K562 (cell line): ENCODE data around the gene PRCP. TPM values are rescaled to one million over a fixed set of nuclear protein-coding genes. Genes with fewer than 3 reads are reported as not detected.
A peak's percentile ranks its signal among the peaks of the same experiment; 100 is the strongest.

Source experiments
- ARID4B ChIP-seq: sonication (generic); formaldehyde crosslinking; IDR thresholded peaks from 2 replicates; pipeline ENCODE4 v1.8.0; 2022; ENCODE audit warnings: mild to moderate bottlenecking, missing genetic modification reagents
- BHLHE40 ChIP-seq: IDR thresholded peaks from 2 replicates; pipeline ENCODE4 v1.6.1; 2011; ENCODE audit warnings: low read length, improper control_type of control experiment
- CREB3L1 ChIP-seq: fragments of 450-650 bp; IDR thresholded peaks from 2 replicates; pipeline ENCODE4 v1.6.1; 2014; ENCODE audit warnings: low read depth, mild to moderate bottlenecking, moderate library complexity, borderline replicate concordance
- ESRRA ChIP-seq: fragments of 450-650 bp; IDR thresholded peaks from 2 replicates; pipeline ENCODE4 v1.6.1; 2014; ENCODE audit warnings: low read depth, mild to moderate bottlenecking, moderate library complexity, borderline replicate concordance
- NFYB ChIP-seq: IDR thresholded peaks from 2 replicates; pipeline ENCODE4 v1.6.1; 2011; ENCODE audit warnings: mild to moderate bottlenecking, moderate library complexity; ENCODE audit not compliant: insufficient read length; ENCODE audit errors: extremely low read depth
- POLR3G ChIP-seq: IDR thresholded peaks from 2 replicates; pipeline ENCODE4 v1.6.1; 2011; ENCODE audit not compliant: insufficient read length, insufficient replicate concordance; ENCODE audit errors: extremely low read depth
- TOE1 ChIP-seq, 2 experiments: fragments of 450-650 bp in 1 of 2; sonication (generic) in 1 of 2; formaldehyde crosslinking in 1 of 2; IDR thresholded peaks; 2 replicates each; pipeline versions ENCODE4 v1.7.1 to v1.8.0; 2016 to 2022; ENCODE audit warnings: borderline replicate concordance in 2 of 2, mild to moderate bottlenecking in 2 of 2, antibody characterized with exemption in 1 of 2, inconsistent platforms in 1 of 2, low read depth in 1 of 2, missing genetic modification reagents in 1 of 2, moderate library complexity in 1 of 2
- ZNF232 ChIP-seq: sonication (generic); formaldehyde crosslinking; IDR thresholded peaks from 2 replicates; pipeline ENCODE4 v1.8.0; 2022; ENCODE audit warnings: mild to moderate bottlenecking, missing genetic modification reagents
- ZNF398 ChIP-seq: fragments of 250-450 bp; sonication (Bioruptor Pico); IDR thresholded peaks from 2 replicates; pipeline ENCODE4 v1.8.0; 2021; ENCODE audit warnings: moderate library complexity, mild to moderate bottlenecking, inconsistent platforms
- polyA plus RNA-seq, 8 experiments: library from polyadenylated mRNA; depleted of rRNA in 4 of 8; stranded (reverse) in 5 of 8; unstranded in 3 of 8; fragments of >200 nt; fragmentation: Nextera tagmentation in 2 of 8; fragmentation: Illumina TruSeq in 1 of 8; extraction: Ambion mirVana in 2 of 8; extraction: Trizol in 1 of 8; gene quantifications; 2 replicates each; pipeline versions ENCODE4 v1.2.1 to v1.2.3, GENCODE V29; 2011 to 2014; ENCODE audit warnings: inconsistent platforms in 1 of 8, missing spikeins in 1 of 8
- total RNA-seq, 7 experiments: library from RNA; depleted of rRNA in 6 of 7; stranded (reverse); fragments of >200 nt in 6 of 7; fragmentation: Illumina TruSeq in 2 of 7; extraction: Trizol in 2 of 7; gene quantifications; 2 replicates each; pipeline versions ENCODE4 v1.2.1 to v1.2.3, GENCODE V29; 2011 to 2021; ENCODE audit warnings: low replicate concordance in 1 of 7
- TF ChIP-seq, protein P1 (sequence below): fragments of 250-450 bp; sonication (Bioruptor Pico); IDR thresholded peaks from 2 replicates; pipeline ENCODE4 v1.9.0; 2021; ENCODE audit warnings: mild to moderate bottlenecking
- TF ChIP-seq, protein P2 (sequence below): IDR thresholded peaks from 2 replicates; pipeline ENCODE4 v1.6.1; 2014; ENCODE audit warnings: antibody characterized with exemption
- TF ChIP-seq, protein P3 (sequence below): fragments of 450-650 bp; IDR thresholded peaks from 2 replicates; pipeline ENCODE4 v1.6.1; 2016; ENCODE audit warnings: low read depth, mild to moderate bottlenecking, moderate library complexity

PRCP gene
- total and polyA plus RNA-seq, 9 of the 15 experiments (the other 6 are each of a cell fraction or from before 2014, with no cell fraction given), result 9.5 to 43.1 (median 23.2) TPM

DNA sequence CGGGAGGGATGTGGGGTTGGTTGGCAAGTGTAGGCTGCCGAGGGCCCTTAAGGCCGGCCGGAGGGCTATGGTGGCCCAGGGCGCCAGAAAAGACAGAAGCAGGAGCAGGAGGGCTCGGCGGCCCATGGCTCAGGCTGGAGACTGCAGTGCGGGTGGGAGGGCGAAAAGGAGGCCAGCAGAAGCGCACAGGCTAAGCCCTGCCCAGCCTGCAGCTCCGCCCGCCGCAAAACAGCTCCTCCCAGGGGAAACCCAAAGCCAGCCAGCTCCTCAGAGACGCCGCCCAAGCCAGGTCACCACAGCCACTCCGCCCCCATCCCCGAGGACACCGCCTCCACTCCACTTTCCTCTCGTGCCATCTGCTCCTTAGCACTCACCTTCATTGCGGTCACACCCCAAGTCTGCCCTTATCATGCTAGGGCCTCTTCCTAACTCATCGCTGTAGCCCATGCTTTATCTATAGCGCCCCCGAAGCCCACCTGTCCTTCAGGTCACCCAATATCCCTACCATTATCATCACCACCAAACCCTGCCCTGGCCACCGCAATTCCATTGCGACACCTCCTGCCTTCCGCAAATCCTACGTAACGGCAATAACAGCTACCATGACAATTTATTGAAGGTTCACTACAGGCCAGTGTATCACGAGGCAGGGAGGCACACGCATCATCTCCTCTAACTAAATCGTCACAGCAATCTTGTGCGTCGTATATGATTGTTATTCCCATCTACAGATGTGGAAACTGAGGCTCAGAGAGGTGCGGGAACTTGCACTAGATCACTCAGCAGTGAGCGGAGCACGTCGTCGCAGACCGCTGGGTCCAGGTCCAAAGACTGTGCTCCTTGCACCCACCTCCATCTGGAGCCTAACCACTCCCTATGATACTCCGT lies at the start of gene PRCP (continued):
- TF ChIP-seq BHLHE40 (peak; percentile 90), CREB3L1 (no peak), ARID4B (CRISPR knock-in tag) (peak; percentile 35; the same call in 1 of the 2 replicates), POLR3G (no peak), TOE1 (IDR thresholded peaks at IDR 0.05; ENCODE audit: borderline replicate concordance) (peak; percentile 51; the same call in 1 of the 2 replicates), TOE1 (CRISPR knock-in tag; IDR thresholded peaks at IDR 0.05; ENCODE audit: borderline replicate concordance, low read depth) (no peak), ZNF232 (CRISPR knock-in tag) (no peak), ESRRA (peak; percentile 63; the same call in 1 of the 2 replicates), NFYB (no peak), ZNF398 (no peak)
- TF ChIP-seq, protein P1, sequence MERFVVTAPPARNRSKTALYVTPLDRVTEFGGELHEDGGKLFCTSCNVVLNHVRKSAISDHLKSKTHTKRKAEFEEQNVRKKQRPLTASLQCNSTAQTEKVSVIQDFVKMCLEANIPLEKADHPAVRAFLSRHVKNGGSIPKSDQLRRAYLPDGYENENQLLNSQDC (CRISPR knock-in tag), result no peak
- TF ChIP-seq, protein P2, sequence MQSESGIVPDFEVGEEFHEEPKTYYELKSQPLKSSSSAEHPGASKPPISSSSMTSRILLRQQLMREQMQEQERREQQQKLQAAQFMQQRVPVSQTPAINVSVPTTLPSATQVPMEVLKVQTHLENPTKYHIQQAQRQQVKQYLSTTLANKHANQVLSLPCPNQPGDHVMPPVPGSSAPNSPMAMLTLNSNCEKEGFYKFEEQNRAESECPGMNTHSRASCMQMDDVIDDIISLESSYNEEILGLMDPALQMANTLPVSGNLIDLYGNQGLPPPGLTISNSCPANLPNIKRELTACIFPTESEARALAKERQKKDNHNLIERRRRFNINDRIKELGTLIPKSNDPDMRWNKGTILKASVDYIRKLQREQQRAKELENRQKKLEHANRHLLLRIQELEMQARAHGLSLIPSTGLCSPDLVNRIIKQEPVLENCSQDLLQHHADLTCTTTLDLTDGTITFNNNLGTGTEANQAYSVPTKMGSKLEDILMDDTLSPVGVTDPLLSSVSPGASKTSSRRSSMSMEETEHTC, result no peak; the same call in 1 of the 2 replicates
- TF ChIP-seq, protein P3, sequence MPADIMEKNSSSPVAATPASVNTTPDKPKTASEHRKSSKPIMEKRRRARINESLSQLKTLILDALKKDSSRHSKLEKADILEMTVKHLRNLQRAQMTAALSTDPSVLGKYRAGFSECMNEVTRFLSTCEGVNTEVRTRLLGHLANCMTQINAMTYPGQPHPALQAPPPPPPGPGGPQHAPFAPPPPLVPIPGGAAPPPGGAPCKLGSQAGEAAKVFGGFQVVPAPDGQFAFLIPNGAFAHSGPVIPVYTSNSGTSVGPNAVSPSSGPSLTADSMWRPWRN, result no peak; the same call in 1 of the 2 replicates
